ENCODE results near the gene ZNF540.

- TF ChIP-seq CTCF (IDR thresholded peaks at IDR 0.05; ENCODE audit: insufficient read depth, low read length) (no peak), REST (IDR thresholded peaks at IDR 0.05; ENCODE audit: insufficient replicate concordance, low read depth) (no peak), POLR2AphosphoS5 (IDR thresholded peaks at IDR 0.05; ENCODE audit: low read depth) (no peak), SPI1 (IDR thresholded peaks at IDR 0.05; ENCODE audit: borderline replicate concordance, low read depth) (no peak), GABPA (IDR thresholded peaks at IDR 0.05; ENCODE audit: low read depth) (no peak)
These were observed 29.4 kb upstream of the ZNF540 start for GRCh38 chr19:37565370-37565669.
